OCI-LY1 (cell line): ENCODE data around the gene NHLRC3.

Source experiments
- CTCF ChIP-seq: fragments of 200-600 bp; sonication (generic), shearing (Covaris generic); IDR thresholded peaks from 2 replicates; pipeline ENCODE4 v1.5.1; 2017; ENCODE audit warnings: mild to moderate bottlenecking, antibody characterized with exemption, low read length, moderate library complexity, mixed read lengths
- EZH2 ChIP-seq: fragments of 200-600 bp; sonication (generic), shearing (Covaris generic); IDR thresholded peaks from 2 replicates; pipeline ENCODE4 v1.8.0; 2017; ENCODE audit warnings: borderline replicate concordance, mixed run types, mild to moderate bottlenecking, antibody characterized with exemption, low read length, moderate library complexity, mixed read lengths

DNA sequence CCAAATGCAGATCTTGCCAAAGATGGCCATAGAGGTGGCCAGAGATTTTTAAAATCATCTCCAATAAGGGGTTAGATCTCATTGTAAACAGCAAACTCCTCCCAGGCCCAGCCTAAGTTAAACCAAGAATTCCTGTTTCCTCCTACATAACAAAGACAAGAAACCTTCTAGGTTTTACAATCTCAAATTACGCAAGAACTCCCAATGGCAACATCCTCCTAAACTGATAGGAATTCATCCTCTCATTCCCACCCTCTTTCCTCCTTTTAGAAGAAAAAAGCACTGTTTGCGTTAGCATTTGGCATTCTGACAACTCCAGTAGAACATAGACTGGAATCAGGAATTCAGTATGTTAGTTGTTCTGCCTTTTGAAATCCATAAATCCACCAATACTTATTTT lies 14.9 kb upstream of the NHLRC3 start:
- TF ChIP-seq CTCF (no peak), EZH2 (no peak)
